GM19324 (cell line): Measurements from ENCODE around the gene STOM.

Source experiments
- ATAC-seq: cut with Tn5 transposase; IDR thresholded peaks from one replicate; pipeline ENCODE4 v1.9.1; 2021; ENCODE audit warnings: mild to moderate bottlenecking, moderate library complexity; ENCODE audit not compliant: unreplicated experiment, low FRiP score

Gene STOM

DNA sequence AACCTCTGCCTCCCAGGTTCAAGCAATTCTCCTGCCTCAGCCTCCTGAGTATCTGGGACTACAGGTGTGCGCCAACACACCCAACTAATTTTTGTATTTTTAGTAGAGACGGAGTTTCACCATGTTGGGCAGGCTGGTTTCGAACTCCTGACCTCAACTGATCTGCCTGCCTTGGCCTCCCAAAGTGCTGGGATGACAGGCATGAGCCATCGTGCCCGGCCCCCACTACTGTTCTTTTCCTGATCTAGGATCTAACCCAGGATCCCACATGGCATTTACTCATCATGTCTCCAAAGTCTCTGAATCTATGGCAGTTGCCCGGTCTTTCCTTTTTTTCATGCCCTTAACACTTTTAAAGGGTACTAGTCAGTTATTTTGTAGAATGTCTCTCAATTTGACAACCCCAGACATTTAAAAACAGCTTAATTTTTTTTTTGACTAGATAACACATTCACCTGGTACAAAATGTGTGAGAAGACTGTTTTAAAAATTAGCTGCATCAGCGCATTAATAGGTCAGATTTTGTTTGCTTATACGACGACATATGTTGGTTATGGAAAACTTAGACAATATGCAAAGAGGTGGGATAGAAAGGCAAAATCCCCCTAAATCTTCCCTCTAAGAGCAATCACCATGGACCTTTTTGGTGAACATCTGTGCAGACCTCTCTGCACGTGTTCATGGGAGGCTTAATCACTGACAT, 46.5 kb downstream of the STOM start:
- ATAC-seq, result no peak

DNA sequence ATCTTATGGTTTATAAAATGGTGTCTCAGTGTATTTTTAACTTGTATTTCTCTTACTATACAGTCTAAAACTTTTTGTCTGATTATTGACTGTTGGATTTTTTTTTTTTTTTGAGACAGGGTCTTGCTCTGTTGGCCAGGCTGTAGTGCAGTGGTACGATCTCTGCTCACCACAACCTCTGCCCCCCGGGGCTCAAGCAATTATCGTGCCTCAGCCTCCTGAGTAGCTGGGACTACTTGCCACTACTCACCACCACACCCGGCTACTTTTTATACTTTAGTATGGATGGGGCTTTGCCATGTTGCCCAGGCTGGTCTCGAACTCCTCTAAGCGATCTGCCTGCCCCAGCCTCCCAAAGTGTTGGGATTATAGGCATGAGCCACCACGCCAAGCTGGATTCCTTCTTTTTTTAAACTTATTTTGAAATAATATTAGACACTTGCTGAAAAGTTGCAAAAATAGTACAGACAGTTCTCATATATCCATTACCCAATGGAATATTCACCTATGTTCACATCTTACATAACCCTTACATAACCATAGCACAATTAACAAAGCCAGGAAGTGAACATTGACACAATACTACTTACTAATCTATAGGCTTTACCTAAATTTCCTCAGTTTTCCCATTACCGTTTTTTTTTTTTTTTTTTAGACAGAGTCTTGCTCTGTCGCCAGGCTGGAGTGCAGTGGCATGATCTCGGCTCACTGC, 47.2 kb downstream of the STOM start:
- ATAC-seq, result no peak

DNA sequence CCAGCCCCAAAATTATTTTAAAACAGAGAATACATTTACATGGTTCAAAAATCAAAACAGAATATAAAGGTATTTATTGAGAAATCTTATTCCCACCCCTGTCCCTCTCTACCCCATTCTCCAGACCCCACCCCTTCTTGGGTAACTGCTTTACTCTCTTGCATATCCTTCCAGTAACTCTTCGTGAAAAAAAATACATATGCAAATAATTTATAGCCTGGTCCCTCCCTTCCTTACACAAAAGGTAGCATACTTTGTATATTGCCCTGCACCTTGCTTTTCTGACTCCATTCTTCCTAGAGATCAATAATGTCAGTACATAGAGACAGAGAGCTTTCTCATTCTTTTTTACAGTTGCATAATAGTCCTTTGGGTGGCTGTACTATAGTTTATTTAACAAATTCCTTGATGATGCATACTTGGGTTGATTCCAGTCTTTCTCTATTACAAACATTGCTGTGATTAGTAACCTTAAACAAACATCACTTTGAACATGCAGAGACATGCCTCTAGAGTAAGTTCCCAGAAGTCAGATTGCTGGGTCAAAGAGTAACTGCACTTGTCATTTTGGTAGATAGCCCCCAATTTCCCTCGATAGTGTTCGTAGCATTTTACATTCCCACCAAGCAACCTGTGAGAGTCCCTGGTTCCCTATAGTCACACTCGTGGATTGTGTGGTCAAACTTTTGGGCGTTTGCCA, 47.9 kb downstream of the STOM start:
- no peak for ATAC-seq

DNA sequence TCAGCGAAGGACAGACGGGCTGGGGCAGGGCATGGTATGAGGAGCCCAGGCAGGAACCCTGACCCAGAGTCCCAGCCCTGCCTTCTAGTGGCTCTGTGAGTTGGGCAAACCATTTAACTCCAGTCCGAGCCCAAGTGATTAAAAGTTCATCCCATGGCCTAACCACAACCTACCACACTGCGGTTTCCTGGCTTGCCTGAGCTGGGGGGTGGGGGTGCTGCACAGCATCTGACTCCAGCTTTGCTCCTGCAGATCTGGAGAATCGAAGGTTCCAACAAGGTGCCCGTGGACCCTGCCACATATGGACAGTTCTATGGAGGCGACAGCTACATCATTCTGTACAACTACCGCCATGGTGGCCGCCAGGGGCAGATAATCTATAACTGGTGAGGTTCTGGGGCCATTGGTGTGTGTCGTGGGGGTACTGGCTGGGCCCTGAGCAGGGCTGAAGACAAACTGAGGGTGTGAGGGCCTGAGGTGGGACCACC, 49.0 kb downstream of the STOM start:
- ATAC-seq, result no peak

DNA sequence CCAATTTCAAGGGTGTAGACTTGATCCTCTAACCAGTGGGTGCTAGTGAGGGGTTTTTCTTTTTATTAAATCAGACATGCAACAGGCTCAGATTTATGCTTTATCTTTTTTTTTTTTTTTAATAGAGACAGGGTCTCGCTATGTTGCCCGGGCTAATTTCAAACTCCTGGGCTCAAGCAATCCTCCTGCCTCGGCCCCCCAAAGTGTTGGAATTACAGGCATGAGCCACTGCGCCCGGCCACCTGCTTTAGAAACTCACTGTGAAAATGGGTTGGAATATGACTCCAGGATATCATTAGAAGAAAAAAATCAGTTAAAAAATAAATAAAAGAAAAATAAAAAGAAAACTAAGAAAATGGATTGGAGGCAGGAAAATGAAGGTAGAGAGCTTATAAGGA, 50.7 kb downstream of the STOM start:
- ATAC-seq, result no peak

DNA sequence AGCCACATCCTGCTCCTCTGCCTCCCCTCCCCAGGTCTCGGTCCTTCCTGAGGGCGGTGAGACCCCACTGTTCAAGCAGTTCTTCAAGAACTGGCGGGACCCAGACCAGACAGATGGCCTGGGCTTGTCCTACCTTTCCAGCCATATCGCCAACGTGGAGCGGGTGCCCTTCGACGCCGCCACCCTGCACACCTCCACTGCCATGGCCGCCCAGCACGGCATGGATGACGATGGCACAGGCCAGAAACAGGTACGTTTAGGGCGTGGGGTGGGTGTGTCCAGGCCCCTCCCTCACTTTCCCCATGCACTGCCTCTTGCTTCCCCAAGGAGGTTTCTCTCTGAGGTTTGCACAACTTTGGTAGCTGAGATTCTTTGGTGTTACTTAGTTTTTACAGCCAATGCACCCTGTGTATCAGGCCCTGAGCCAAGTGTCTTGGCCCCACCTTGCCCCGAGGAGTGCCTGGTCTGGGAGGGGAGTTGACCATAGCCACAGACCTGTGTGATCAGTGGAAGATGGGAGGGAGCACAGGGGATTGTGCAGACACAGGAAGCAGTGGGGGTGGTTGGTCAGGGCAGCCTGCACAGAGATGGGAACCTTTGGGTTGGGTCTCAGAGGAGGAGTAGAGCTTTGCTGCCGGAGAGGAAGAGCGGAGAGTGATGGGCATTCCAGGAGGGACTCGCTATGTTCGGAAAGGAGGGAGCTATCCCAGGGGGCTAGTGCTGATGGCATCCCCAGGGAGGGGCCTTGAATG, 51.2 kb downstream of the STOM start:
- no peak for ATAC-seq

DNA sequence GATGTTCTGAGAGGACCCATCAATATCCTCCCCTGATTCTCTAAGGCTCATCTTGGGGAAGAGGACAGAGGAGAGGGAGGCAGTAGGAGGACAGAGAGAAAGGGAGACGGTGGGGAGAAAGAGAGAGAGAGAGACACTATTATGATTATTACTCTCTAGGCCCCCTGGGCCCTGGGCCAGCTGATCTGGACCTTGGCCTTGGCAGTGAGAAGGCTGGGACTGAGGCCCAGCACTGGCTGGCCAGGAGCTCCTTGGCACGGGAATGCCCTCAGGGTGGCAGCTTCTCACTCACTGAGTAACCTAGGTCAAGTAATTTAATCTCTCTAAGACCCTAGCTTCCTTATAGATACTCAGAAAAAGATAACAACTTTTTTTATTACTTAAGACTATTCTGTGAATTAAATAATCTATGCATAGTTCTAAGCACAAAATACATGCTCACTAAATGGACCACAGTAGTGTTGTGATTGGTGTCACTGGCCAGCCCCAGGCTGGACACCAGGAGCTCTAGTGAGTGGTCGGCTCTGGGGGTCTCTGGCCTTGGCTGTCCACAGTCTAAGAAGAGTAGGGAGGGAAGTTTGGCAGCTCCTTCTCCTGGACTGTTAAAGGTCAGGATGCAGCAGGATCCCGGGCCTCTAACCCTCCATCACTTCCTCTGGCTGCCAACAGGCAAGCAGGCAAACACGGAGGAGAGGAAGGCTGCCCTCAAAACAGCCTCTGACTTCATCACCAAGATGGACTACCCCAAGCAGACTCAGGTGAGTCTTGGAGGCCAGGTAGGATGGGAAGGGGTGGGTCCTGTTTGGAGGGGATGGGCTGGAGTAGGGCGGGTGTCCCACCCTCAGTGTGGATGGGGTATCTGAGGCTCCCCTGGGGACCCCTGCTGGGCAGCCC, 52.1 kb downstream of the STOM start:
- no peak for ATAC-seq

DNA sequence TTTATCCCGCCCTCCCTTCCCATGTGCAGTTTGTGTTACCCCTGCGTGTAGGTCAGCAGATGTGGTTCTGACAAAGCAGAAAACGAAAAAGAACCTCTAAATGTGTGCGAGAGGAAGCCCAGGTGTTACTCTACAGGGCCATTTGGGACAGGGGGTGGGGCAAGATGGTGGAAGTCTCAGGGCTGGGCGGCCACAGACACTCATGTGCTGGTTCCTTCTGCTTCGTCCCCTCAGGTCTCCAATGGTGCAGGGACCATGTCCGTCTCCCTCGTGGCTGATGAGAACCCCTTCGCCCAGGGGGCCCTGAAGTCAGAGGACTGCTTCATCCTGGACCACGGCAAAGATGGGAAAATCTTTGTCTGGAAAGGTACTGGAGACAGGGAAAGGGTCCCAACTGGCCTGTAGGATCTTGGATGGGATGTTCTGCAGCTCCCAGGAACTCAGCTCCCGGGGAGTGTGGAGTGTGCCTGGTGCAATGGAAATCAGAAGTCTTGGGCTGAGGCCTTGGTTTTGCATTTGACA, 53.1 kb downstream of the STOM start:
- ATAC-seq, result no peak

DNA sequence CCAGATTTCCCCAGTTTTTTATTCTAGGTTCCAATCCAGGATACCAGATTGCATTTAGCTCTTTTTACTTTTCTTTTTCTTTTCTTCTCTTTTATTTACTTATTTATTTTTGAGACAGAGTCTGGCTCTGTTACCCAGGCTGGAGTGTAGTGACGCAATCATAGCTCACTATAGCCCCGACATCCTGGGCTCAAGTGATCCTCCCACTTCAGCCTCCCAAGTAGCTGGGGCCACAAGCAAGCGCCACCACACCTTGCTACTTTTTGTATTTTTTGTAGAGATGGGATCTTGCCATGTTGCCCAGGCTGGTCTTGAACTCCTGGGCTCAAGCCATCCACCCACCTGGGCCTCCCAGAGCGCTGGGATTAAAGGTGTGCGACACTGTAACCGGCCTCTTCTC, 53.7 kb downstream of the STOM start:
- no peak for ATAC-seq

DNA sequence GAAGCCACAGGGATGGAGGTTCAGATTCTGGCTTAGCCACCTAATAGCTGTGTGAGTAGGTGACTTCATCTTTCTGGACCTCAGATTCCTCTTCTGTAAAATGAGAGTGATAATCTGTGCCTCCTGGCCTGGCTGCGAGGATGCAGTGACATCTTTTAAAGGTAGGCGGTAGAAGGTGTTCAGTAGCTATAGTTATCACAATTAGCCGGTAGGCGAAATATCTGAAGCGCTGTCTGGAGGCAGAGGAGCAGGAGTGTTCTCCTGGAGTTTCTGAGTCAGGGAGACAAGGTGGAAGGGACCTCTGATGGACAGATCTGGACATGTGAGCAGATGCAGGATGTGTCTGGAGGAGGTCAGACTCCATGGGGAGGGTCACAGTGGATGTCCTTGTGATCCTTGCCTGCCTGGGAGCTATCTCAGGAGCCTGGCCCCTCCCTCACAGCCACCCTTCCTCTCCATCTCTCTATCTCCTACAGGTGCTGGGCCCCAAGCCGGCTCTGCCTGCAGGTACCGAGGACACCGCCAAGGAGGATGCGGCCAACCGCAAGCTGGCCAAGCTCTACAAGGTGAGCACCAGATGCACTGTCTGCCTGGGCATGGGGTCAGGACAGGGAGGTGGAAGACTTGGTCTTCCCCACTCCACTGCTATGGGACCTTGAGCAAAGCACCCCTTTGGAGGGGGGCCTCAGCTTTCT, 56.4 kb downstream of the STOM start:
- ATAC-seq, result no peak

DNA sequence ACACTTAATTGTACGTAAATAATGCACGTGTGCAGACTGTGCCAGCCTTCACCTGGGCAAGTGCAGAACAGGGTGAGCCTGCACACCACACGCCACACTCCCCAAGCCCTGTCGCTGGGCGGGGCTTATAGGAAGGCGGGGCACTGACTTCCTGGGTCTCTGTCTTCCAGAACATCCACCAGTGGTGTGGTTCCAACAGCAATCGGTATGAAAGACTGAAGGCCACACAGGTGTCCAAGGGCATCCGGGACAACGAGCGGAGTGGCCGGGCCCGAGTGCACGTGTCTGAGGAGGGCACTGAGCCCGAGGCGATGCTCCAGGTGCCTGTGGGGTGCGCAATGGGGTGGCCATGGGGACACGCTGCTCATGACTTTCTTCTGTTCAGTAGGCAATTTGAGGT, 57.9 kb downstream of the STOM start:
- no peak for ATAC-seq

DNA sequence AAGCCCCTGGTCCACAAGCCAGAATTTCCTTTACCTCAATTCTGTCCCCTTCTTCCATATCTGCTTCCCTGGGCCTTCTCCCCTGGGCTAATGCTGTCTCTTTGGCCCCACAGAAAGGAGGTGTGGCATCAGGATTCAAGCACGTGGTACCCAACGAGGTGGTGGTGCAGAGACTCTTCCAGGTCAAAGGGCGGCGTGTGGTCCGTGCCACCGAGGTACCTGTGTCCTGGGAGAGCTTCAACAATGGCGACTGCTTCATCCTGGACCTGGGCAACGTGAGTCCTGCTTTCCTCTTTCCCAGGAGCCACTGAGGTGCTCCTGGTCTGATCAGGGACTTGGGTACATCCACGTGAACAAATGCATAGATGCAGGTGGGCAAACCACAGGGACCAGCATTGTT, 59.5 kb downstream of the STOM start:
- ATAC-seq, result no peak

DNA sequence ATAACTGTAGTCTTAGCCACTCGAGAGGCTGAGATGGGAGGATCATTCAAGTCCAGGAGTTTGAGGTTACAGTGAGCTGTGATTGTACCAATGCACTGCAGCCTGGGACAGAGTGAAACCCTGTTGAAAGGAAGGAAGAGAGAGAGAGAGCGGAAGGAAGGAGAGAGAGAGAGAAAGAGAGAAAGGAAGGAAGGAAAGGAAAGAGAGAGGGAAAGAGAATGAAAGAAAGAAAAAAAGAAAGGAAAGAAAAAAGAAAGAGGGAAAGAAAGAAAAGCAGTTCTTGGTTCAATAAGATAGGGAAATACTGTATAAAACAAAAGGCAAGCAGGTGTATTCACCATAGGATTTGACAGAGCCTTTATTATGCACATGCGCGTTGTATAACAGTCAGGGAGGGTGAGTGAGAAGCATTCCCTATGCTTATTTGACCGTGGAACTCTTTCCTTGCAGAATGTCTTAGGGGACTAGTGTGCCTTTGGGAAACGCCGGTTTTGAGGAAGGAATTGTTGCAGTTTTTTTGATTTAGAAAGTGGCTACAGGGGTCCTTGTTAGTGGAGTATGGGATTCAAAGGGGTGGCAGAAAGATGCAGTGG, 60.1 kb downstream of the STOM start:
- no peak for ATAC-seq

DNA sequence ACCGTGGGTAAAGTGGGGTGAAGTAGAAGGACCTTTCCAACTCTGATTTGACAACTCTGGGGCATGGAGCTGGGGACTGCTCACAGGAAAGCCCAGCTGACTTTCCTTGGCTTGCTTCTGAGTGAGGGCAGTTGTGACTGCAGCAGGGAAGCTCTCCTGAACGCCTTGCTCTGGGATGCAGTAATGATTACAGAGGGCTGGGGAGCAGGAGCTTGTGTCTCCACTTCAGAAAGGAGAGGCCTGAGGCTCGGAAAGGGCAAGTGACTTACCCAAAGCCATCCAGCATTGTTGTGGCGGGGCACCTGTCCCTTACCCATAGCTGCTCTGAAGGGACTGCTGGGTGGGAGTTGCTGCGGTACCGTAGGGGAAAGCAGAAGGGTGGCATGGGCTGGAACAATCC, 60.9 kb downstream of the STOM start:
- ATAC-seq, result no peak

DNA sequence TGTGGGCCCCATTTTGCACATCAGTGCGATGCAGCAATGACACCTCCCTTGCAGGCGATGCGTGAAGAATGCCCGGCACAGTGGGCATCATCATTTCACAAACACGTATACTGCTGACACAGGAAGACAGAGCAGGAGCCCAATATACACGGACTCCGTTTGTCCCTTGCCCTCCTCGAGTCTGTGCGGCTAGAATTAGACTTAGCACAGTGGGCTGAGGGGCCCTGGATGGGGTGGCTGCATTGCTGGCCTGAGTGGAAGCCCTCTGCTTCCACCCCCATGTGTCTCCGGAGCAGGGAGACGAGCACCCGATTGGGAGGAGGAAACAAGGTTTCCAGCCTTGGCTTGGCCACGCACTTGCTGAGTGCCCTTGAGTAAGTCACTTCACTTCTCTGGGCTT, 61.3 kb downstream of the STOM start:
- ATAC-seq, result no peak

DNA sequence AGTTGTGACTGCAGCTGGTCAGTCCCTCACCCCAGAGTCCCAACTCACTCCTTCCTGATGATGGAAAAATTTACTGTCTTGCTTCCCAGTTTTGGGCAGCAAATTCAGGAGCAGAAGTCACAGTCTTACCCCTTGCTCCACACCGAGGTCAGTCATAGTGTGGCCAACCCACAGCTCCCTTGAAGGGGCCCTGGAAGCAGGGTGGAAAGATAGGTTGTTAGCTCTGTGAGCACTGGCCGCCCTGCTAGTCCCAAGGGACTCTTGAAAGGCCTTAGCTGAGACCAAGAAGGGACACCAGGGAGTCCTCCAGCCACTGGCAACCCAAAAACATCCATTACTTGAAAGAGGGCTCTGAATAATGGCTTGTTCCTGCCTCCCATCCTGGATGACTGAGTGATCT, 62.1 kb downstream of the STOM start:
- no peak for ATAC-seq

DNA sequence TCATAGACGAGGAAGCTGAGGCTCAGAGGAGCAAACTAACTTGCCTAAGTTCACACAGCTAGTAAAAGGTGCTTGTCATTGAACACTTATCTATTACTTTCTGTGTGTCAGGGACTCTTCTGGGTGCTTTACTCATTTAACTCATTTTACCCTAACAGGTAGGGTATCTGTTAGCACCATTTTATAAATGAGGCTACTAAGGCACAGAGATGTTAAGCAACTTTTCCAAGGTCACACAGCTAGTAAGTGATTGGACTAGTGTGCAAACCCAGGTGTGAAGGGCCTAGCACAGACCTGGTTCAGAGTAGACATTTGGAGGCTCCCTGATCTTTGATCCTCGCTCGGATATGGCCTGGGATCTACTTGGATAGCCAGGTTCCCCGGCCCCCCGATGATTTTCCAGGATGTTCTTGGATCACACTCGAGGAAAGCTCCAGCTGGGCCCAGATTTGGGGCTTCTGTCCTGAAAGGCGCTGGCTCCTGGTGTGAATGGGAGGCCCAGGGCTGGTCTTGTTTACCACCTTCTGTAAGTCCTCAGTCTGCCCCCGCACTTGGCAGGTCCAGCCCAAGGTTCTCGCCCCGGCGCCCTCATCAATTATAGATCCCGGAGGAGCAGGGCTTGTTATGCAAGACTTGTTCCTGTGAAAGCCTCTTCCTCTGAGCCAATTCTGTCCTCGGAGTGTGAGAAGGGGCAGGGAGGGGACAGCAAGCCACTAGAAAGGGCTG, 64.6 kb downstream of the STOM start:
- no peak for ATAC-seq

DNA sequence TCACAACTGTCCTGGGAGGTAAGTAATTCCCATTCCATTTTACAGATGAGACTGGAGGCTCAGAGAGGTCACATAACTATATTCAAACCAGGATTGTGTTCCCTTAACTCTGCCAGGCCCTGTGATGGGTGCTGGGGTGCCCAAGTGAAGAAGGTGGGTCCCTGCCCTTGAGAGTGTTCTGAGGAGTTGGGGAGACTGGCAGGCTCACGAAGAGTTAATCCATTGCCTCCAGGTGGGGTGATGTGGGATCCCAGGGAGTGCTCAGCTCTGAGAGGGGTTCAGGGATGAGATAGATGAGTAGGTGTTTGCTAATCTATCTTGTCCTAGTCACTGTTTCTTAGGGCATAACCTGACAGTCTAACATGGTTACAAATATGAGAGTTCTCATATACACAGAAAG, 65.3 kb downstream of the STOM start:
- ATAC-seq, result no peak
